ENCODE data around the gene CHRNA3.

- TF ChIP-seq, protein P1, sequence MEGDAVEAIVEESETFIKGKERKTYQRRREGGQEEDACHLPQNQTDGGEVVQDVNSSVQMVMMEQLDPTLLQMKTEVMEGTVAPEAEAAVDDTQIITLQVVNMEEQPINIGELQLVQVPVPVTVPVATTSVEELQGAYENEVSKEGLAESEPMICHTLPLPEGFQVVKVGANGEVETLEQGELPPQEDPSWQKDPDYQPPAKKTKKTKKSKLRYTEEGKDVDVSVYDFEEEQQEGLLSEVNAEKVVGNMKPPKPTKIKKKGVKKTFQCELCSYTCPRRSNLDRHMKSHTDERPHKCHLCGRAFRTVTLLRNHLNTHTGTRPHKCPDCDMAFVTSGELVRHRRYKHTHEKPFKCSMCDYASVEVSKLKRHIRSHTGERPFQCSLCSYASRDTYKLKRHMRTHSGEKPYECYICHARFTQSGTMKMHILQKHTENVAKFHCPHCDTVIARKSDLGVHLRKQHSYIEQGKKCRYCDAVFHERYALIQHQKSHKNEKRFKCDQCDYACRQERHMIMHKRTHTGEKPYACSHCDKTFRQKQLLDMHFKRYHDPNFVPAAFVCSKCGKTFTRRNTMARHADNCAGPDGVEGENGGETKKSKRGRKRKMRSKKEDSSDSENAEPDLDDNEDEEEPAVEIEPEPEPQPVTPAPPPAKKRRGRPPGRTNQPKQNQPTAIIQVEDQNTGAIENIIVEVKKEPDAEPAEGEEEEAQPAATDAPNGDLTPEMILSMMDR (IDR thresholded peaks at IDR 0.05; ENCODE audit: borderline replicate concordance, extremely low read depth, low read length, poor library complexity, severe bottlenecking) = no peak
- no peak for TF ChIP-seq EZH2 (IDR thresholded peaks at IDR 0.05; ENCODE audit: borderline replicate concordance, low read depth, low read length, severe bottlenecking)
Observed at GRCh38 chr15:78636378-78636859, 15.6 kb upstream of the CHRNA3 start.

Data from DND-41 (cell line).